ENCODE results near the gene PTPRA.

PTPRA gene

GRCh38 chr20:3081641-3082040, 208.4 kb downstream of the PTPRA start:
- H3K4me3 ChIP-seq (ENCODE audit: low read length) = no peak overlapping the region
- no peak for DNase-seq (ENCODE audit: low read depth, low spot score)

DNA sequence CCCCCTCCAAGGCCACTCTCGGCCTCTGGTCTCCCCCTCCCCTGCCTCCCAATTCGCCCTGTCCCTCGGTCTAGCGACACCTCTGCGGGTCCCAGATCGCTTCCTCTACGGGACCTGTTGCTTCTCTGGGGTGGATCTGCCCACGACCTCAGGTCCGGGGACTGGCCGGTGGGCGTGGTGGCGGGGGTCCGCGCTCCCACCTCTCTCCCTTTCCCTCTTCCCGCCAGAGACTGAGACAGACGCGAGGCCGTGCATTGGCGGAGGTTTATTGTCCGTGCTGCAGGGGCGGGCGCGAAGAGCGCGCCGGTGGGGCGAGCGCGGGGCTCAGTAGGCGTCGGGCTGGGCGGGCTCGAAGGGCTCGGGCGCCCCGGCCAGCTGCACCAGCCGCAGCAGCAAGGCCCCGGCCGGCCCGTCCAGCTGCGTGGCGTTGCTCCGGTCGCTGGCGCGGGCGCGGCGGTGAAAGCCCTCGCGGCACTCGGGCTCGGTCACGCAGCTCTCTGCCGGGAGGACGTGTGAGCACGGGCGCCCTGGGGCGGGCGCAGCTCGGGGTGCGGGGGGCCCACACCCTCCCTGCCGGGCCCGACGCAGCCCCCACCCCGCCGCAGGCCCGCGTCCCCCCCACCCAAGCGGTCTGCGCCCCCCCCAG, 209.1 kb downstream of the PTPRA start:
- H3K4me3 ChIP-seq (ENCODE audit: low read length) = no peak overlapping the region
- no peak for DNase-seq (ENCODE audit: low read depth, low spot score)

DNA sequence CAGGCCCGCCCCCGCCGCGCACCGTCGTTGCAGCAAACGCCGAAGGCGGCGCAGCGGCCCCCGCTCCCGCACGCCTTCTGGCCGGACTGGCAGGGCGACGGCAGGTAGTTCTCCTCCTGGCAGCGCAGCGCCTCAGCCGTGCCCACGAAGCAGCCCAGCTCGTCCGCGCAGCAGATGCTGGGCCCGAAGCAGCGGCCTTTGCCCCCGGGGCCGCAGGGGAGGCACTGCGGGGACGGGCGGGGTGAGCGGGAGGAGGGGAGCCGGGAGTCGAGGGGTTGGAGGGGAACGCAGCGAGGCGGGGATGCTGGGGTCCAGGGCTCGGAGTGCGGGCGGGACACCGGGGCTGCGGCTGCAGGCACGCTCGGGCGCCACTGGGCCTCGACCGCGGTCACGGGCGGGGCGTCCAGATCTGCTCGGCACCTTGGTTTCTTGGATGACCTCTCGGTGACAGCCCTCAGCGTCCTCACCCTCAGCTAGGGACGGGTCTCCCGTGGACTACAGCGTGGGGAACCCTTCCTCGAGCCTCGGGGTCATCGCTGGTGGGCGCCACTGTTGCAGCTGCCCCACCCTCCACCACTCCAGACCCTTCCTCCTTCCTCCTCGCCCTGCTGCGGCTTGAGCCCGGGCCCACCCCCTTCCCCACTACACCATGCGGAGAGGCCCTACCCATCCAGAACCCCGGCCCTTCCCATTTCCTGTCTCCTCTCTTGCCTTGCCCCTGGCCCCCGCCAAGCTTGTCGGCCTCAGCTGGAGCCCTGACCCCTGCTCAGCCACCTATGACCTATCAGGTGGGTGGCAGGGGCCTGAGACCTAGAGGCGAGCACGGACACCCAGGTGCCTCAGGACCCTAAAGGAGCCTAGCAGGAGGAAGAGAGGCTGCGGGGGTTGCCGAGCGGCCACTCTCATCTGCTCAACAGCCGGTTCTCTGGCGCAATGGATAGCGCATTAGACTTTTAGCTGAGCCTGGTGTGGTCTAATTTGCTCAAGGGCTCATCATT, 210.0 kb downstream of the PTPRA start:
- no peak for DNase-seq (ENCODE audit: low read depth, low spot score)
- no peak overlapping the region for H3K4me3 ChIP-seq (ENCODE audit: low read length)

DNA sequence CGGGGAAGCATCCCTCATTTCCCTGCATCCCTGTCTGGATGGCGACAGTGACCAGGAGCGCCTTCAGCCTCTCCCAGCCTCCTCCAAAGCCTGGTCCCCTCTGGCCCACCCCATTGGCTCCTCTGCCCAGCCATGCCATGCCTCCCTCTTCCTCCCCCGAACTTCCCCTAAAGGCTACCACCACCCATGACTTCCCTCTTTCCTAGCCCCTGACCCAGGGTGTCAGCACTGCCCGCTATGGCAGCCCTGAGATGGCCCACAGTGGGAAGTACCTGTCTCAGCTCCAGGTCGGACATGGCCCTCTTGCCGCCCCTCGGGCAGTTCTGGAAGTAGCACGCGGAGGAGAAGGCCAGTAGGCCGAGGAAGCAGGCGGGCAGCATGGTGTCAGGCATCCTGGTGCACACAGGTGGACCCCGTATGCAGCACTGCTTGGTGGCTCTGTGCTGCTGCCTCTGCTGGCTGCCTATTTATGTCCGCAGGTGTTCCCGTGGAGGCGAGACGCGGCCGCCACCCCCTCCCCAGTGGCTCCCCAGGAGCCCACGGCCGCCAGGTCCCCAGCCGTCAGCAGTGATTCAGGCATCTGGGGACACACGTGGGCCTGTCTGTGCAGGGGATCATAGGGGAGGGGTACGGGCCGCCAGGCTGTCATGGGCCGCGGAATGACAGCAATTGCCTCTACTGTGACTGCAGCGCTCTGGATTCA, 211.2 kb downstream of the PTPRA start, which contains the start of gene AVP:
Gene AVP (minus strand): TSS at position 442 of the 703 bp plus-strand sequence. CDS start 50 bp downstream, at position 392.
- no peak within 1 kb of the TSS for H3K4me3 ChIP-seq (ENCODE audit: low read length)
- no peak for DNase-seq (ENCODE audit: low read depth, low spot score)

DNA sequence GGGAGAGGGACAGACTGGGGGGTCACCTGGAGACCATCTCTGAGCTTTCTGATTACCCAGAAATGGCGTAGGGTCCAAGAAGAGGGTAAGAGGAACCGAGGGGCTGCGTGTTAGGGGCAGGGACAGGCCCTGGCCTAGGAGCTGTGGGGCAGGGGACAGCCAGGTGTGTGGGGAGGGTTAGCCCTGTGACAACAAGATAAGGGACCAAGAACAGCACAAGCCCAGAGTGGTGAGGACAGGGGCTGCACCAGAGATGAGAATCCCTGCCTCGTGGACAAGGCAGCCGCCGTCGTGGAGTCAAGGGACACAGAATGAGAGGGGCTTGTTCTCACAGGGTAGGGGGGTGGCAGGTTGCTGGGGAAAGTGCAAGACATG, 211.7 kb downstream of the PTPRA start:
- DNase-seq (ENCODE audit: low read depth, low spot score) = no peak
- H3K4me3 ChIP-seq (ENCODE audit: low read length) = no peak overlapping the region

- DNase-seq (ENCODE audit: low read depth, low spot score) = no peak
- H3K4me3 ChIP-seq (ENCODE audit: low read length) = no peak overlapping the region
Measured at GRCh38 chr20:3085571-3086072, 212.3 kb downstream of the PTPRA start.

DNA sequence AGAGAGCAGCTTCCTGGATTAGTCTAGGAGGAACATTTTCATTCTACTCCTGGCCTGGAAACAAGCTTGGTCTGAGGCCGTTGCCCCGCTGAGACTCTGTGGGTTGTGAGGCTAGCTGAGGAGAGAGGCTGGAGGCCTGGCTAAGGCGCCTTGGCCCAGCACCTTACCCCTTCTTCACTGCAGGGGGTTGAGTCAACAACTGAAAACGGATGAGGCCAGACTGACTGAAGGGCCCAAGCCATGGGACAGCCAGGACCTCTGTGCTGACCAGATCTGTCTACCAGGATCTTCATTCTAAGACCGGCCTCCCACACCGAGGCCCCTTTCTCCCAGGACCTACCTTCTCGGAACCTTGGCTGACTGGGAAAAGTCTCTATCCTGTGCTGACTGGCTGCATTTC, 214.8 kb downstream of the PTPRA start:
- no peak for DNase-seq (ENCODE audit: low read depth, low spot score)

More for the DNA sequence above, 214.8 kb downstream of the PTPRA start:
- no peak overlapping the region for H3K4me3 ChIP-seq (ENCODE audit: low read length)
